GM12873 (cell line): Measurements from ENCODE around the gene GUCA2B.
A peak's percentile ranks its signal among the peaks of the same experiment; 100 is the strongest.

Experiments used
- TF ChIP-seq, protein P1 (sequence below): IDR thresholded peaks from 2 replicates; pipeline ENCODE4 v1.5.1; 2012; ENCODE audit warnings: low read depth, mild to moderate bottlenecking, moderate library complexity, low read length, control low read depth; ENCODE audit not compliant: insufficient read depth; ENCODE audit errors: missing control alignments

Gene GUCA2B

DNA sequence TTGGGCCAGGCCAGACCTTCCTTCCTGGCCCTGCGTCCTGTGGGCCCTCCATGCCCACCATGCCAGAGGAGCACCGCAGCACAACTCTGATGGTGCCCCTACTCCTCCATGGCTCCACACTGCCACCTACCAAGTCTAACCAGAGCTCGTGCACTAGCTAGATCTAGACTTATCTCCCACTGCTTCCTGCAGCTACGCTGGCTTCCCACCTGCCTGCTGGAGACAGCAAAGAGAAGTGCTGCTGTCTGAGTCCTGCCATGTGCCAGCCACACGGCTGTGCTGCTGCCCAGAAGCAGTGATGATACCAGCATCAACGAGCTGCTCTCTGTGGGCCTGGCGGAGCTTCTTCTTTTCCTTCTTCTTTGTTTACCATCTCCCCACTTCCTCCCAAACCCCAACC, 4.5 kb downstream of the GUCA2B start:
- TF ChIP-seq, protein P1, sequence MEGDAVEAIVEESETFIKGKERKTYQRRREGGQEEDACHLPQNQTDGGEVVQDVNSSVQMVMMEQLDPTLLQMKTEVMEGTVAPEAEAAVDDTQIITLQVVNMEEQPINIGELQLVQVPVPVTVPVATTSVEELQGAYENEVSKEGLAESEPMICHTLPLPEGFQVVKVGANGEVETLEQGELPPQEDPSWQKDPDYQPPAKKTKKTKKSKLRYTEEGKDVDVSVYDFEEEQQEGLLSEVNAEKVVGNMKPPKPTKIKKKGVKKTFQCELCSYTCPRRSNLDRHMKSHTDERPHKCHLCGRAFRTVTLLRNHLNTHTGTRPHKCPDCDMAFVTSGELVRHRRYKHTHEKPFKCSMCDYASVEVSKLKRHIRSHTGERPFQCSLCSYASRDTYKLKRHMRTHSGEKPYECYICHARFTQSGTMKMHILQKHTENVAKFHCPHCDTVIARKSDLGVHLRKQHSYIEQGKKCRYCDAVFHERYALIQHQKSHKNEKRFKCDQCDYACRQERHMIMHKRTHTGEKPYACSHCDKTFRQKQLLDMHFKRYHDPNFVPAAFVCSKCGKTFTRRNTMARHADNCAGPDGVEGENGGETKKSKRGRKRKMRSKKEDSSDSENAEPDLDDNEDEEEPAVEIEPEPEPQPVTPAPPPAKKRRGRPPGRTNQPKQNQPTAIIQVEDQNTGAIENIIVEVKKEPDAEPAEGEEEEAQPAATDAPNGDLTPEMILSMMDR, result peak; percentile 29

DNA sequence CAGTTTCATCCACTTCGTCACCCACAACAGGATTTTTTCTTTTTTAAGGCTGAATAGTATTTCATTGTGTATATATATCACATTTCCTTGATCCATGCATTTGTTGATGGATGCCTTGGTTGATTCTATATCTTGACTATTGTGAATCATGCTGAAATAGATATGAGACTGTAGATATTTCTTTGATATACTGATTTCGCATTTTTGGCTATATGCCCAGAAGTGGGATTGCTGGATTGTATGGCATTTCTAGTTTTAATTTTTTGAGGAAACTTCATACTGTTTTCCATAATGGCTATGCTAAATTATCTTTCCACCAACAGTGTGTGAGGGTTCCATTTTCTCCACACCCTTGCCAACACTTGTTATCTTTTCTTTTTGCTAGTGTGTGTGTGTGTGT, 5.0 kb downstream of the GUCA2B start:
- TF ChIP-seq, protein P1, result no peak

DNA sequence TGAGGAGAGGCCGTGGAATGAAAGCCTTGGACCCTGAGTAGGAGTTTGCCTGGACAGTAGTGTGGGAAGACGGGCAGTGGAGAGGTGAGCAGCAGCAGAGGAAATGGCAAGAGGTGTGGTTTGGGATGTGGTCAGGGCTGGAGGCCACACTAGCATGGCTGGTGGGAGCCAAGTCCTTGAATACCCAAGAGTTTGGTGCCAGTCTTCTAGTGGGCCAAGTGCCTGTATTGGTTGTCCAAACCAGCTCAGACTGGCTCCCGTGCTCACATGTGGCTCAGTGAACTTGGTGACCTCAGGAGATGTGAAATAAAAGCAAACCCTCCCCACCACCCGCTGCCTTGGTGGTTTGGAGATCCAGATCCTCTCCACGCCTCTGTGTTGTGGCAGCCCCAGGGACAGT, 9.0 kb downstream of the GUCA2B start:
- TF ChIP-seq, protein P1, result no peak

DNA sequence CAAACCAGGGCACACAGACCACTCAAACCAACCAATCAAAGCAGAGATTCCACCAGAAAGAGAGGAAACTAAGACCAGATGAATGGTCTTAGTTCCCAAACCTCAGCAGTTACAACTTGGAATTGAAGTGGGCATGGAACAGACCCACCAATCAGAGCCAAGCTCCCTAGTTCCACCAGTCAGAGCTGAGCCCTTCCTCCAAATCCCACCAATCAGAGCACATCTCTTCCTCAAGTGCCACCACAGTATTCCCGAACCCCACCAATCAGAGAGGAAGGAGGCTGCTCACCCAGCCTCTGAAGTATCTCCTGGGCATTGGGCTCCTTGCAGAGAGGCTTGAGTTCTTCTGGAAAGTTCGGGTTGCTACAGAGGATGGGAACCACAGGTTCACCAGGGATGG, 9.9 kb downstream of the GUCA2B start:
- TF ChIP-seq, protein P1, result no peak

DNA sequence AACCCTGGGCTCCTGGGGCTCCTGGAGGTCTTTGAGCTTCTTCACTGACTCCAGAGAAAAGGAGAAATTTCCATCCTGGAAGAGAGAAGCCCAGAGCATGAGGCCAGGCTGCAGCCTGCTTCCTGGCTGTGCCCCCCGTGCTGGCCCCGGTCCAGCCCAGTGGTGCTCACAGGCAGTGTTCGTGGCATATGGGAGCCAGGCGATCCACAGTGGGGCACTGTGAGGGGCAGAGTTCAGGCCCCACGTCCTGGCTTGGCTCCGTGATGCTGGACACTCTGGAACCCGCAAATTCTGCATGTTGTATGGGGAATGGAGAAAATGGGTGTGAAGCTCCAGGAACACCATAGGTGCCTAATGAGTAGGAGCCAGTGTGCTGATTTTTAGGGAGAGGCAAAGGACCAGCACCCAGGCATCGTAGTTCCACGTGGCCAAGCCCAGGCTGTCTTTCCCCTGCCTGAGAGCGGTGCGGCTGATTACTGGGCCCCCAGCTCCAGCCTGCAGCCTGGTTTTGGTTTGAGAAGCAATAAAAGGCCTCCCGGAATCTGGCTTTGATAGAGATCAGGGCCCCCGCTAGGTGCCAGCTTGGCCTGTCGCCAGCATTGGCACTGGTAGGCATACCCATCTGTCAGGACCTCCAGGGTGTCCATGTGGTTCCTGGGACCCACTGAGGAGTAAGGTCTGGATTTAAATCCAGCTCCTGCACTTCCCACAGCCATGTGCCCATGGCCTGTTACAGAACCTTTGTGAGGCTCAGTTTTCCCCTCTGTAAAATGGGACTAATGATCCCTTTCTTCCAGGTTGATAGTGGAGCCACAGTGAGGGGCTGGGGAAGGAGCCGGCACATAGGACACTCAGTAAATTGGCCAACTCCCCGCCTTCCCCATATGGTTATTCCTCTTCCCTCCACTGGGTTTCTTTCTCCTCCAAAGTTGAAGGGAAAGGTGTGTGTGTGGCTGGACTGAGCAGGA, 10.6 kb downstream of the GUCA2B start:
- TF ChIP-seq, protein P1, result no peak

DNA sequence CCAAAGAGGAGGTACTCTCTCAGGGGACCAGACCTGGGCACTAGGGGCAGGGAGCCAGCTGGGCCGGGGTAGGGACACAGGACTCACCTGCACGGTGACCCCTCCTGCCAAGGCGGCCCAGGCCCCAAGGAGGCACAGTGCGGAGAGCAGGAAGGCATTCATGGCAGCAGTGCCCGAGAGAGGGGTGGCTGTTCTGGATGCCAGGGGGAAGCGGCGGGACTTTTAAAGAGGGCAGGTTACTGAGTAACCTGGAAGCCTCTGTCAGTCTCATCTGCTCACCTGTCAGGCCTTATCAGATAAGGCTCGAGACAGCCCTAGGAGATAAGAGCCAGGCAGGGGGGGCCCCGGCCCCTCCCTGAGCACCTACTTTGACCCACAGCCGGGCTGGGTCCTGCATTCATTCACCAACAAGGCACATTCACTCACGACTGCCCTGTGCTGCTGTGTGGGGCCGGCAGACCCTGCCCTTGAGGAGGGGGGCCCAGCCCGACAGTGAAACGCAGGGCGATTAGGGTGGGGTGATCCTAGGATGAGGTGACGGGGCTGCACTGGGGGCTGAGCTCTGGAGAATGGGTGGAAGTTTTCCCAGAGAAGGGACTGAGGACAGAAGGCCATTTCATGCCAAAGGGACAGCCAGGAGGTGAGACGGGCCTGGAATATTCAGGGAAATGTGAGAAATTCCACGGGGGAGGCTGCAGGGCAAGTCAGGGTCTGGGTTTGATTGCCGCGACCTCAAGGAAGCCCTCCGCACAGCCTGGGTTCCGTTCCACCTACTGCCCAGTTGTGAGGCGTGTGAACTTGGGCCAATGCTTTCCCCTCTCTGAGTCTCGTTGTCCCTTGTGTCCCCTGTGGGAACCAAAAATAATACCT, 11.6 kb downstream of the GUCA2B start, which contains the start of gene GUCA2A:
Gene GUCA2A (minus strand): TSS at position 195 of the 870 bp plus-strand sequence. CDS start 33 bp downstream, at position 162.
- TF ChIP-seq, protein P1, result no peak

DNA sequence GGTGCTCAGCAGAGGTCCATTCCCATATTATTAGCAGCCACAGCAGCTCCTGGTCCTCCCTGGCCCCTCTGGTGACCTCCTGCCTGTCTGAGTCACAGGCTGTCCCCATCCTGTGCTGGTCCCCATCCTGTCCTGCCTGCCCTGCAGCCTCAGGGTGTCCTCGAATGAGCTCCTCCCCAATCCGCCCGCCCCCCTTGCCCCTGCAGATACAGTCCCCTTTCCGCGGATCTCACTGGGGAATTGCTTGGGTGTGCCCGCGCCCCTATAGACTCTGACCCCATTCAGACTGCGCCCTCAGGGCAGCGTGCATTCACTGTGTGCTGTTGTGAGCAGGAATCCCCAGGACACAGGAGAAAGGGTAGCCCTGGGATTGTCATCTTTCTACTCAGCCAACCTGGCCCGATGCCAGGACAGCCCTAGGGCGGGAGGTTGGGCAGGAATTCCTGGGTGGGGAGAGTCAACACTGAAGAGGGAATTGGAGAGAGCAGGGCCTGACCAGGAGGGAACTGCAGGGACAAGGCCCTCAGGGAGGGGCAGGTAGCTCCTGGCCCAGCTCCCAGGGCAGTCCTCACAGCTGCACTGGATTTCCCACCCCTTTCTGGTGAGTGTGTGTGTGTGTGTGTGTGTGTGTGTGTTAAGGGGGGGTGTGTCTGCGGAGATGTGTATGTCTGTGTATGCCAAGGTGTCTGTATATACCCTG, 12.5 kb downstream of the GUCA2B start:
- TF ChIP-seq, protein P1, result no peak
